ENCODE results near the gene DNAJC5G. TPM values are rescaled to one million over a fixed set of nuclear protein-coding genes. Genes with fewer than 3 reads are reported as not detected.

The DNAJC5G gene
- polyA plus RNA-seq, 3 donors = not detected

- Mint-ChIP-seq H3K9me3 (no peaks in the 10 kb centered on the region), H3K36me3 (peaks cover 96 to 100% of the 10 kb centered on the region in 2 donors), H3K27ac (peak overlapping the region in 1 of 7 donors; percentile 19), H3K27me3 (ENCODE audit: low read depth in 3 of 3) (peaks cover 0 to 1% (median 0%) of the 10 kb centered on the region in 3 donors), H3K4me1 (no peaks in the 10 kb centered on the region), H3K4me3 (no peak overlapping the region)
- intact Hi-C loops (cut with micrococcal nuclease) = no loop called here
- no peaks in the 10 kb centered on the region for H4K20me1 ChIP-seq (ENCODE audit: insufficient read depth, low read length)
- H3K27me3 ChIP-seq (ENCODE audit: control insufficient read depth in 2 of 2, insufficient read depth in 2 of 2, low read length in 2 of 2) = no peaks in the 10 kb centered on the region
- no peak overlapping the region for H3K27ac ChIP-seq (ENCODE audit: low read depth in 1 of 2, low read length in 2 of 2)
- no peak overlapping the region for H3K4me3 ChIP-seq (replicated peaks in 1 of 3; ENCODE audit: low read depth in 2 of 3, low read length in 3 of 3)
- WGBS (ENCODE audit: insufficient coverage) = 100% methylated on average over 2 of the region's 8 CpGs
- H3K79me2 ChIP-seq (ENCODE audit: insufficient read depth, low read length) = no peaks in the 10 kb centered on the region
- H3K4me1 ChIP-seq (ENCODE audit: control insufficient read depth in 1 of 2, insufficient read depth in 2 of 2, low read length in 2 of 2) = no peaks in the 10 kb centered on the region
- H3K36me3 ChIP-seq (replicated peaks in 1 of 2; ENCODE audit: control insufficient read depth in 1 of 2, insufficient read depth in 2 of 2, low read length in 2 of 2) = peaks cover 94 to 100% of the 10 kb centered on the region in 2 donors
- H3K4me2 ChIP-seq (replicated peaks; ENCODE audit: extremely low read depth, low read length, poor library complexity, severe bottlenecking) = no peak overlapping the region
- H3K9ac ChIP-seq (ENCODE audit: insufficient read depth, low read length, poor library complexity, severe bottlenecking) = no peak overlapping the region
- no peak for DNase-seq
- no peak overlapping the region for H2AFZ ChIP-seq (ENCODE audit: insufficient read depth, low read depth, low read length, poor library complexity, severe bottlenecking)
- TF ChIP-seq, protein P1, sequence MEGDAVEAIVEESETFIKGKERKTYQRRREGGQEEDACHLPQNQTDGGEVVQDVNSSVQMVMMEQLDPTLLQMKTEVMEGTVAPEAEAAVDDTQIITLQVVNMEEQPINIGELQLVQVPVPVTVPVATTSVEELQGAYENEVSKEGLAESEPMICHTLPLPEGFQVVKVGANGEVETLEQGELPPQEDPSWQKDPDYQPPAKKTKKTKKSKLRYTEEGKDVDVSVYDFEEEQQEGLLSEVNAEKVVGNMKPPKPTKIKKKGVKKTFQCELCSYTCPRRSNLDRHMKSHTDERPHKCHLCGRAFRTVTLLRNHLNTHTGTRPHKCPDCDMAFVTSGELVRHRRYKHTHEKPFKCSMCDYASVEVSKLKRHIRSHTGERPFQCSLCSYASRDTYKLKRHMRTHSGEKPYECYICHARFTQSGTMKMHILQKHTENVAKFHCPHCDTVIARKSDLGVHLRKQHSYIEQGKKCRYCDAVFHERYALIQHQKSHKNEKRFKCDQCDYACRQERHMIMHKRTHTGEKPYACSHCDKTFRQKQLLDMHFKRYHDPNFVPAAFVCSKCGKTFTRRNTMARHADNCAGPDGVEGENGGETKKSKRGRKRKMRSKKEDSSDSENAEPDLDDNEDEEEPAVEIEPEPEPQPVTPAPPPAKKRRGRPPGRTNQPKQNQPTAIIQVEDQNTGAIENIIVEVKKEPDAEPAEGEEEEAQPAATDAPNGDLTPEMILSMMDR (IDR thresholded peaks at IDR 0.05) = no peak
- H3K9me3 ChIP-seq (replicated peaks in 1 of 2; ENCODE audit: control insufficient read depth in 1 of 2, insufficient read depth in 1 of 2, low read length in 2 of 2) = no peaks in the 10 kb centered on the region
Measured at GRCh38 chr2:27238976-27239375, 36.3 kb upstream of the DNAJC5G start.

- Mint-ChIP-seq H3K27me3 (ENCODE audit: low read depth in 3 of 3) (peaks cover 0 to 1% (median 0%) of the 10 kb centered on the region in 3 donors), H3K4me1 (no peaks in the 10 kb centered on the region), H3K9me3 (no peaks in the 10 kb centered on the region), H3K4me3 (no peak overlapping the region), H3K36me3 (peaks cover 87 to 95% of the 10 kb centered on the region in 2 donors), H3K27ac (peak overlapping the region in 1 of 7 donors; percentile 6)
- TF ChIP-seq, protein P1 (IDR thresholded peaks at IDR 0.05) = no peak
- no peaks in the 10 kb centered on the region for H3K9me3 ChIP-seq (replicated peaks in 1 of 2; ENCODE audit: control insufficient read depth in 1 of 2, insufficient read depth in 1 of 2, low read length in 2 of 2)
- H3K79me2 ChIP-seq (ENCODE audit: insufficient read depth, low read length) = no peaks in the 10 kb centered on the region
- H2AFZ ChIP-seq (ENCODE audit: insufficient read depth, low read depth, low read length, poor library complexity, severe bottlenecking) = no peak overlapping the region
- H3K27me3 ChIP-seq (ENCODE audit: control insufficient read depth in 2 of 2, insufficient read depth in 2 of 2, low read length in 2 of 2) = no peaks in the 10 kb centered on the region
- no peak for DNase-seq
- 94% methylated on average over 3 of the region's 9 CpGs for WGBS (ENCODE audit: insufficient coverage)
- H3K36me3 ChIP-seq (replicated peaks in 1 of 2; ENCODE audit: control insufficient read depth in 1 of 2, insufficient read depth in 2 of 2, low read length in 2 of 2) = peaks cover 85 to 97% of the 10 kb centered on the region in 2 donors
- H3K4me1 ChIP-seq (ENCODE audit: control insufficient read depth in 1 of 2, insufficient read depth in 2 of 2, low read length in 2 of 2) = no peaks in the 10 kb centered on the region
- H4K20me1 ChIP-seq (ENCODE audit: insufficient read depth, low read length) = no peaks in the 10 kb centered on the region
- no peak overlapping the region for H3K27ac ChIP-seq (ENCODE audit: low read depth in 1 of 2, low read length in 2 of 2)
- intact Hi-C loops (cut with micrococcal nuclease) = no loop called here
- no peak overlapping the region for H3K4me3 ChIP-seq (replicated peaks in 1 of 3; ENCODE audit: low read depth in 2 of 3, low read length in 3 of 3)
- H3K9ac ChIP-seq (ENCODE audit: insufficient read depth, low read length, poor library complexity, severe bottlenecking) = no peak overlapping the region
- no peak overlapping the region for H3K4me2 ChIP-seq (replicated peaks; ENCODE audit: extremely low read depth, low read length, poor library complexity, severe bottlenecking)
Measured at GRCh38 chr2:27240406-27240805, 34.8 kb upstream of the DNAJC5G start.

Measured in CD14-positive monocyte (primary cell).